Superior temporal gyrus (tissue), 1 donor: ENCODE data around the gene ASTN1.

Experiments
- DNase-seq: peaks from one replicate; pipeline ENCODE4 v3.0.0-alpha.2; 2016; ENCODE audit errors: extremely low spot score

ASTN1 gene

DNA sequence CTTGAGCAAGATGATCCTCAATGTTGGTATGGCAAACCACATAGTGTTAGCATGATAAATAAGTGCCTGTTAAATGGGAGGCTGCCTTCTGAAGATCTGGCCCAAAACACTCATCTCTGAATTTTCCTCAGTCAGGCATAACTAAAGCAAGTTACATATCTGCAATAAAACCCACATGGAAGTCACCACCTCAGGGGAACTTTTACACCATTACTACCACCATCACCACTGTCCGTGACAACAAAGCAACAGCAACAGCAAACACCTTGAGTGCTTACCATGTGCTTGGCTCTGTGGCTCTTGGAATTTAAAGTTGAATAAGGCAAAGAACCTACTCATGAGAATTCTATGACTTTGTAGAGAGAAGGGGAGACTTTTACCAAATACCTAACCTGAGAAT is 233.0 kb downstream of the ASTN1 start:
- no peak for DNase-seq

GRCh38 chr1:176926330-176927086 is 238.0 kb downstream of the ASTN1 start:
- DNase-seq: no peak

DNA sequence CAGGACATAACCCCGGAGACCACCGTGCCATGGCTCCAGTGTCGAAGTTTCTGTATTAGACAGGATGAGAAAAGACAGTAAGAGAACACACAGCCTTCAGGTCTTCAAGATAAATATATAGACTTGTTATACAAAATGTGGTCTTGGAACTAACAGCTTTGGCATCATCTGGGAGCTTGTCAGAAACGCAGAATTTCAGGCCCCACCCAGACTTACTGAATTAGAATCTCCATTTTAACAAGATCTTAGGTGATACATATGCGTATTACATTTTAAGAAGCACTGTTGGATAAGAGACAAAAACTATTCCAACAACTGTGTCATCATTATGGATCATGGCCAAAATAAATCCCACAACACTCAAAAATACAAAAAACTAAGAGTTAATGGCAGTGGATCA is 239.3 kb downstream of the ASTN1 start:
- no peak for DNase-seq

DNA sequence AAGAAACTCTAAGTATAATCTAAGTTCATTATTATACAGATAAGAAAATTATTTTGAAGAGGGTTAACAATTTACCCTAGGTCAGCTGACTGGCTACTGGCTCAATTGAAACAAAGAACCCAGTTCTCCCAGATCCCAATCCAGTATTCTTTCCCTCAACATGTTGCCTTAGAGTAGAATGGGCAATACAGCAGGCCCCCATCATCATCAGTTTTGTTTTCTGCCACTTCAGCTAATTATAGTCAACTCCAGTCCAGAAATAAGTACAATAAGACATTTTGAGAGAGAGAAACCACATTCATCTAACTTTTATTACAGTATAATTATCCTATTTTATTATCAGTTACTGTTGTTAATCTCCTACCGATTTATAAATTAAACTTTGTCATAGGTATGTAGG is 241.2 kb downstream of the ASTN1 start:
- no peak for DNase-seq

- no peak for DNase-seq
Observed at GRCh38 chr1:176919386-176920378, 244.8 kb downstream of the ASTN1 start.

DNA sequence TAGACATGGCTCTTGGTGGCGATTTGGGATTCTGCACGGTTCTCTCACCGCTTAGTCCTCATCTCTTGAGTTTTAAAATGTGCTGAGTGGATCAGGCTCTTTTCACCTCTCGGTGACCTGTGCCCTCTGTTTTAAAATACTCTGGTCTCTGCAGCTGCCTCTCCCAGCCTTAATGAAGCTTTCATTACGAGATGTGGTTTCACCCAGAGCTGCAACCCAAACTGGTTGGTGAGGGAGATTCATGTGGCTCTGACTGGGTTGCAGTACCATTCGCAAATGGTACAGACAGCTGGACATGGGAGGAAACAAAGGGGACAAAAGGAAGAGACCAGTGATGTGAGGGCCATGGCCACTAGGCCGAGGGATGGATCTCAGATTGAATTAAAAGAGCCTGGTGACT is 258.9 kb downstream of the ASTN1 start:
- DNase-seq: no peak

DNA sequence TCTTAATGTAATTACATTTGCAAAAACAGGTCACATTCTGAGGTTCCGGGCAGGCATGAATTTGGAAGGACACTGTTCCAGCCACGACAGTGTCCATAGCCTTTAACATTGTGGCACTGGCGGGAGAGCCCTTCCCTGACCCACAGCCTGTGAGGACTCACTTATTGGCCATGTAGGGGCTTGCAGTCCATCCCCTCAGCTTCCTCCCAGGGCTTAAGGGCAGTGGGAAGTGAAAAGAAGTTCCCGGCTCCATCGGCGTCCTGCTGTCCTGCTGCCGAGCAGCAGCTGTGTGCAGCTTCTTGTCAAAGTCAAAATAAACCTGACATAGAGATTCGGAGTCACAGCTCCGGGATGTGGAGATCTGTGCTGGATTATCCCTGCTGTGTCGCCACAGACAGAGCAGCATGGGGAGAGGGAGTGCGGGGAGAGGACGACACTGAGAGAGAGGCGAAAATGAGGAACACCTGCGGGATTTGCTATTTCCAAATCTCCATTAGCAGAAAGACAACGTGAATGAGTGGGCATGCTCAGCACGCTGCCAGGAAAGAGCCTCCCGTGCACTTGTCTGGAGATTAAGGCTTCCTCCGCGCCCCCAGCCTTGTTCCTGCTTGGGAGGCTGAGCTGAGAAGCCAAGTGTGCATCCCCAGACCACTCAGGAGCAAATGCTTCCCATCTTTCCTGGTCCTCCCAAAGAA is 260.3 kb downstream of the ASTN1 start:
- DNase-seq: peak; percentile 32

GRCh38 chr1:176903474-176903873 is 261.0 kb downstream of the ASTN1 start:
- DNase-seq: peak; percentile 44

DNA sequence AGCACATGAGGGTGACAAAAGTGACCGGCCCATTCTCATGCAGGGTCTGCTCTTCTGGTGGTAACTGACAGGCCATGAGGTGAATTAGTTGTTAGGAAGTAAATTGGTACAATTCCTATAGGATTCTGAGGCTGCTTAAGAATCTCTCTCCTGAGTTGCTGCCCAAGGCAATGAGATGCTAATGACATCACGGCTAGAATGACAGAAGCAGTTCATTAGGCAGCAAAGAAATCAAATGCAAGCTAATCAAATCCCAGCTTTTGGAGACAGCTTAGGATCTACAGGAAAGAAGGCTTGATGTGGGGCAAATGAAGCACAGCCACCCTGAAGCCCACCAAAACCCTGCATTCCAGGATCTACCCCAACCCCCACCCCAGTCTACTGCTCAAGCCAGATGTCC is 265.2 kb downstream of the ASTN1 start:
- no peak for DNase-seq

DNA sequence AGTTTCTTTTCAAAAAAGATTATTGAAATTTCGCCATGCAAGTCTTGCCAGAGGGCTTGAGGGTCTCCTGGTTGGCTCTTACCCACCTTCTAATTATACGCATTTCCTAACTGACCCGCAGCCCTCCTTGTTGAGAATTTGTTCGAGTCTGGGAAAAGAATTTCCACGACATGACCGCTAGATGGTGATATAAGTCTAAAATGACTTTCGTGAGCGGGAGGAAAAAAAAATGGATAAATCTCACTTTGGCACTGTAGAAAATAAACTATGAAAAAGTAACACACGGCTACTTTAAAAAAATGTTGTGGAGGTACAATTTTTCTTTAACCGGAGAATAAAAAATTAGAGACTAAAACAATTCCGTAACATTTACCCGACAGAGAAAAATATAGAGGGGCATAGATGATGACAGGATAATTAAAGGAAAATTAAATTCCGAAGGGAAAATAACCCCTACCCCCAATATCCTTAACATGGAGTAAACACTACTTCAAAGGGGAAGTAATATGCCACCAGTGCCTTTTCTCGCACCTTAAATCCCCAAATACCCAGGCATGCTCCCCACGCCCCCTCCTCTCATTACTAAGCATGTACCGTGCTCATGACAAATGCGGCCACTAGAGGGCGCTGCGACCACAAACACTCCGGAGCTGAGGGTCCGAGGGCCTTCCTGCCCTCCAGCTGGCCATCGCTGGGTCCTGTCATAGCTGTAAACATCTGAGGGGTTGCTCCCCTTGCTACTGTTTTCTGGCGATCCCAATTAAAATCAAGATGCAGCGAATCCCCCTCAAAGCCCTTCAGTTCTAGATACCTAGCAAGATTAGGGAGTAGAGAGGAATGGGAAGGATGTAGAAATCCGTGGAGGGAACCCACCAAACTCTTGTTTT is 266.9 kb downstream of the ASTN1 start:
- DNase-seq: peak; percentile 88

GRCh38 chr1:176896216-176896615 is 268.3 kb downstream of the ASTN1 start:
- no peak for DNase-seq

- no peak for DNase-seq
Observed at GRCh38 chr1:176894450-176894849, 270.1 kb downstream of the ASTN1 start.

DNA sequence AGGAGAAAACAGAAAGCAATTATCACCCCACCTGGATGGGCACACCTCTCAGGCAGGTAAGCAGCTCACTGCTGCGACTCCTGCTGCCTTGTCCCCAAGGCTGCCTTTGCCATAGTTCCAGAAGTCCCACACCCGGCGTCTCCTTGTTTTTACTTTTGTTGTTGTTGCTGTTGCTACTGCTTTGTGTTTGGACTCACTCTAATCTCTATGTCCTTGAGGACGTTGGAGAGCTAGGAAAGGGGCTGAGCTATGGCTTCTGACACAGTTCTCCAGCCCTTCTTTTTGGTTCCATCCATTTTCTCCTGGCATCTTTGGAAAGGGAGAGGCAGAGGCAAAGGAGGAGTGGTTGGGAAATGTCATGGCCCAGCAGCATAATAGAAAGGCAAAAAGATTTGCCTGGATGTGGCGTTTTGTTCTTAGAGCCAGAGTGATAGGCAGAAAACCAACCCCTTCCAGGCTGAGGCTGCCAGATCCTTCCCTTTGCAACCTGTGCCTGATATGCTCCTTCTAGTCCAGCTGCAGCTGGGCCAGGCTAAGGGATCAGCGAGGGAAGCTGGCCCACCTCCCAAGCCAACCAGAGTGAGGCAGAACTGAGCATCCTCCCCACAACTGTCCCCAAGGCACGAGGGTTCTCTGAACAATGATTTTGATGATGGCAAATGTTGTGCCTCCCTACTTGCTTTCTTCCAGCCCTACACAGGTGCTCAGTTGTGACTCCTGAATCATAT is 270.7 kb downstream of the ASTN1 start:
- DNase-seq: no peak

DNA sequence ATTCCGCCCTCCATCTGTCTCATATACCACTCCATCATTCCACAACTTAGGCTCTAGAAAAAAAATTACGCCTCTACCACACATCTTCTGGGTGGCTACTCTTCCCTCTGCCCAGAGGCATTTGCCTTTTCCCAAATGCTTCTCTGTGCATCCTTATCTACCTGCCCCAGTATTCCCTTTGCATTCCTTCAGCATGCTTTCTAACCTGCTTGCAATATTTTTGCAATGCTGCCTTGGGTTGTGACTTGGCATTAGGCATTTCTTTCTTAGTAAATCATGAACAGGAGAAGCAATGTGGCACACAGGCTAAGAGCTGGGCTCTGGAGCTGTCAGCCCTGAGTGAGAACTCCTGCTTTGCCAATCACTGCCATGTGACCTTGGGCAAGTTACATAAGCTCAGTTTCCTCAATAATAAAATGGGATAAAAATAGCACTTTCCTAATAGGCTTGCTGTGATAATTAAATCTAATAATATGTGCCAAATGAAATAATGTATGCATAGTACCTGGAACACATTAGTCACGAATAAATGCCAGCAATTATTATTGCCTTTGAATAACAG is 276.0 kb downstream of the ASTN1 start:
- no peak for DNase-seq

DNA sequence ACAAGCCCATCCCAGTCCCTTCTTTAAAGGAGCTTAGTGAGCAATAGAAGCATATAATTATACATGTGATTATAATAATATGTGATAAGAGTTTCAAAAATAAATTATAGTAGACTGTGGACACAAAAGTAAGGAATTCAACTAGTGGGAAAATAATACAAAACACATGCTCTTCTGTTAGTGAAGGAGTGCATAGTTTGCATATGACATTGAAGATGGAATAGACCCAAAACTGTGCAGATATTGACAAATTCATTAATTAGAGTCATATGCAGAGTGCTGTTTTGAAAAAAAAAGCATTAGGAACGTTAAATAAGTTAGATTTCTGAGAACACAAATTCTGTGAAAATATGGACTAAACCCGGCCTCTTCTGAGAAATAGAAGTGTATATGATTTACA is 278.8 kb downstream of the ASTN1 start:
- DNase-seq: no peak

- no peak for DNase-seq
Observed at GRCh38 chr1:176885341-176885740, 279.2 kb downstream of the ASTN1 start.

DNA sequence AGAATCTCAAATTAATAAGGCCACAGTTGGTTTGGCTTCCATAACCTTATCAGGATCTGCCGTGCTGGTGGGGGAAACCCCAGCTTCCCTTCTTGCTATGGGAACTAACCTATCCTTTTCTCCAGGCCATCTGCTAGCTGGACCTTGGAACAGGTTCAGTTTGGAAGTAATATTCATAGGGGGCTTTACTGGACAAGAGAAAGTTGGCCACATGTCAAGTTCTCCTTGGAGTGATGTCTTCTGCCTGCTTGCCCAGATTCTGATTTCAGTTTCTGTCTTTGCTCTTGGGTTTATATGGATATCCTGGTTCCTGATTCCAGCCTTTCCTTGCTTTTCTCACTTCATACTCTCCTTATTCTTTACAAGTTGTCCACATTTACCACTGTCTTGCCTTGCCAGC is 279.6 kb downstream of the ASTN1 start:
- DNase-seq: no peak

DNA sequence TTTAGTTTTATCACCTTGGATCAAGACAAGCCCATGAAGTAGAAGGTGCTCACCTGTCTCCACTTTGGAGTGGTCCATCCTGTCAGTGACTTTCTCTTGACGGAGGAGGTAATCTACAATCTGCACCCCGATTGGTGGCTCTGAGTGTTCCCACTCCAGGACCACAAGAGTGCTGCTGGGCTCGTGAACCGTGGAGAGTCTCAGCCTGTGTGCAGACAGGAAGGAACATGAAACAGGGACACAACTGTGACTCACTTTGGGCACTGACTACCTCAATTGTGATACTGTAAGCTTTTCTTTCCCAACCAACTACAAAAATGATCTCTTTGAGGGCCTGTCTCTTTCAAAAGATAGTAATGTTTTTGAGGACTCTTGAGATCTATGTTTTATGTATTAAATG is 280.2 kb downstream of the ASTN1 start:
- no peak for DNase-seq

DNA sequence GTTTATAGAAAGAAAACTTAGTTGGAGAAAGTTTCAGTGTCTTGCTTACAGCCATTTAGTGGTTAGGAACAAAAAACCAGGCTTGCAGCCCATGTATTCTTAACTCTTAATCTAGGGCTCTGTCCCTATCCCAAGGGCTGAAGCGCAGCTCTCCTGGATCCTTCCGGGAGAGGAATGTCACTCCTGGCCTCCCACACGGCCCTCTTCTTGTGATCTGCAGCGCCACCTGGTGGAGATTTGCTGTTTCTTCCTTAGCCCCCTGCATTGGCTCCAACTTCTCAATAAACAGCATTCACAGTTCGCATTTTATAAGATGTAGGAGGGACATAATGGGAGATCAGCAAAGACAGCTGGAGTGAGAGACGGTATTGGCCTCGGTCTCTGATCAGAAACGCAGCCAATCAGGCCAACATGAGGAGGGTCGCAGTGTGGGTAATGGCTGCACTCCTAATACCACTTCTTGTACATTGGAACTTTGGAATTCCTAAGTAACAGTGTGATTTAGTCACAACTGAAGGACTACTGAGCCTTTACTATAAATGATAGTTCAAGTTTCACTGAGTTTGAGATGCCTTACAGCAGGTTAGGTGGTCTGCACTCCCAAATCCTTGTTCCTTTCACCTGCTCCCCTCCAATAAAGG is 283.4 kb downstream of the ASTN1 start:
- DNase-seq: peak; percentile 90
